ENCODE measurements around the gene FHDC1. TPM values are rescaled to one million over a fixed set of nuclear protein-coding genes. Genes with fewer than 3 reads are reported as not detected.

FHDC1 gene
- total RNA-seq, 1 experiment from 2014 or later: 18.1 TPM

DNA sequence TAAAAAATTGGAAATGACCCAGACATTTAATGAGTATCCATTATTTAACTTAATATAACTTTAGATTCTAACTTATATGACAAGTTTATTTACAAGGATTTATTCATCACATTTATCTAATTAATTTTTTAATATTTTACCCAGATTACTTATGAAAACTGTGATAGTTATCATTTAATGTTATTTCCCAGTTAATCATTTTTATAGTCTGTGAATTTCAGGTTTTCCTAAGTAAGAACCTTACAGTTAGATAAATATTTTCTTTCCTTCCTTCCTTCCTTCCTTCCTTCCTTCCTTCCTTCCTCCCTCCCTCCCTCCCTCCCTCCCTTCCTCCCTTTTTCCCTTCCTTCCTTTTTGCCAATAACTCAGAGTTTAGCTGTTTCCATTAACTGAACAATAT is 14.8 kb upstream of the FHDC1 start:
- no peak for TF ChIP-seq GRHL2 (CRISPR knock-in tag; IDR thresholded peaks at IDR 0.05; ENCODE audit: insufficient replicate concordance, severe bottlenecking)
- no peak for TF ChIP-seq EMX1 (CRISPR knock-in tag; IDR thresholded peaks at IDR 0.05)
- TF ChIP-seq, protein P1, sequence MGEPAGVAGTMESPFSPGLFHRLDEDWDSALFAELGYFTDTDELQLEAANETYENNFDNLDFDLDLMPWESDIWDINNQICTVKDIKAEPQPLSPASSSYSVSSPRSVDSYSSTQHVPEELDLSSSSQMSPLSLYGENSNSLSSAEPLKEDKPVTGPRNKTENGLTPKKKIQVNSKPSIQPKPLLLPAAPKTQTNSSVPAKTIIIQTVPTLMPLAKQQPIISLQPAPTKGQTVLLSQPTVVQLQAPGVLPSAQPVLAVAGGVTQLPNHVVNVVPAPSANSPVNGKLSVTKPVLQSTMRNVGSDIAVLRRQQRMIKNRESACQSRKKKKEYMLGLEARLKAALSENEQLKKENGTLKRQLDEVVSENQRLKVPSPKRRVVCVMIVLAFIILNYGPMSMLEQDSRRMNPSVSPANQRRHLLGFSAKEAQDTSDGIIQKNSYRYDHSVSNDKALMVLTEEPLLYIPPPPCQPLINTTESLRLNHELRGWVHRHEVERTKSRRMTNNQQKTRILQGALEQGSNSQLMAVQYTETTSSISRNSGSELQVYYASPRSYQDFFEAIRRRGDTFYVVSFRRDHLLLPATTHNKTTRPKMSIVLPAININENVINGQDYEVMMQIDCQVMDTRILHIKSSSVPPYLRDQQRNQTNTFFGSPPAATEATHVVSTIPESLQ (CRISPR knock-in tag; IDR thresholded peaks at IDR 0.05): no peak
- no peak for TF ChIP-seq ZNF396 (CRISPR knock-in tag; IDR thresholded peaks at IDR 0.05; ENCODE audit: borderline replicate concordance)
- TF ChIP-seq NR2C2 (CRISPR knock-in tag; IDR thresholded peaks at IDR 0.05): no peak
- TF ChIP-seq, protein P2, sequence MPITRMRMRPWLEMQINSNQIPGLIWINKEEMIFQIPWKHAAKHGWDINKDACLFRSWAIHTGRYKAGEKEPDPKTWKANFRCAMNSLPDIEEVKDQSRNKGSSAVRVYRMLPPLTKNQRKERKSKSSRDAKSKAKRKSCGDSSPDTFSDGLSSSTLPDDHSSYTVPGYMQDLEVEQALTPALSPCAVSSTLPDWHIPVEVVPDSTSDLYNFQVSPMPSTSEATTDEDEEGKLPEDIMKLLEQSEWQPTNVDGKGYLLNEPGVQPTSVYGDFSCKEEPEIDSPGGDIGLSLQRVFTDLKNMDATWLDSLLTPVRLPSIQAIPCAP (CRISPR knock-in tag; IDR thresholded peaks at IDR 0.05): no peak
- TF ChIP-seq, protein P3, sequence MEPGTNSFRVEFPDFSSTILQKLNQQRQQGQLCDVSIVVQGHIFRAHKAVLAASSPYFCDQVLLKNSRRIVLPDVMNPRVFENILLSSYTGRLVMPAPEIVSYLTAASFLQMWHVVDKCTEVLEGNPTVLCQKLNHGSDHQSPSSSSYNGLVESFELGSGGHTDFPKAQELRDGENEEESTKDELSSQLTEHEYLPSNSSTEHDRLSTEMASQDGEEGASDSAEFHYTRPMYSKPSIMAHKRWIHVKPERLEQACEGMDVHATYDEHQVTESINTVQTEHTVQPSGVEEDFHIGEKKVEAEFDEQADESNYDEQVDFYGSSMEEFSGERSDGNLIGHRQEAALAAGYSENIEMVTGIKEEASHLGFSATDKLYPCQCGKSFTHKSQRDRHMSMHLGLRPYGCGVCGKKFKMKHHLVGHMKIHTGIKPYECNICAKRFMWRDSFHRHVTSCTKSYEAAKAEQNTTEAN (CRISPR knock-in tag; IDR thresholded peaks at IDR 0.05): no peak
- no peak overlapping the region for H3K27ac Mint-ChIP-seq
- peaks cover 44% of the 10 kb centered on the region for H3K9me3 Mint-ChIP-seq
- ChIA-PET POLR2A (no interaction called here), CTCF (no interaction called here)
- peaks cover 48% of the 10 kb centered on the region for H3K36me3 Mint-ChIP-seq
- H3K27me3 Mint-ChIP-seq (ENCODE audit: low read depth): peaks cover 3% of the 10 kb centered on the region; the same call in 1 of the 2 replicates
- H3K4me3 Mint-ChIP-seq: no peak overlapping the region
- peaks cover 14% of the 10 kb centered on the region for H3K4me1 Mint-ChIP-seq
- DNase-seq (ENCODE audit: low spot score) (no peak), ATAC-seq (no peak)

DNA sequence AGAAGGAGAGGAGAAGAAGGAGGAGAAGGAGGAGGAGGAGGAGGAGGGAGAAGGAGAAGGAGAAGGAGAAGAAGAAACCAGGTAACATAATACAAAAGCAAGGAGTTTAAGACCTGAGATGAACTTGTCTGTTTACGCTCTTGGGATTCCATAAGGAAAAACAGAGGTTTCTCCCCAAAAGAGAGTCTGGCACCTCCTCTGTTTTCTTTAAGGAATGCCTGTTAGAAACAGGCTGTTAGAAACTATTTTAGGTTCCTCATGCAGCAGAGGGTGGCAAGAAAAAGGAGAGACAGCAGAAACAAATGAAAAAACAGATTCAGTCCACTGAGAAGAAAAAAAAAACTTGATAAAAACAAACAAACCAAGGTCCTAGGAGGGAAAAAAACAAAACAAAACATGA is 10.3 kb upstream of the FHDC1 start:
- H3K4me3 Mint-ChIP-seq: peak overlapping the region; percentile 1; the same call in 1 of the 2 replicates
- TF ChIP-seq HMGA2 (CRISPR knock-in tag; IDR thresholded peaks at IDR 0.05): no peak
- peaks cover 15% of the 10 kb centered on the region for H3K36me3 Mint-ChIP-seq
- H3K27ac Mint-ChIP-seq: peak overlapping the region; percentile 88
- peaks cover 22% of the 10 kb centered on the region for H3K27me3 Mint-ChIP-seq (ENCODE audit: low read depth)
- peaks cover 14% of the 10 kb centered on the region for H3K9me3 Mint-ChIP-seq
- ATAC-seq: no peak
- no peak for DNase-seq (ENCODE audit: low spot score)
- H3K4me1 Mint-ChIP-seq: peaks cover 59% of the 10 kb centered on the region
- ChIA-PET POLR2A (no interaction called here), CTCF (no interaction called here)

DNA sequence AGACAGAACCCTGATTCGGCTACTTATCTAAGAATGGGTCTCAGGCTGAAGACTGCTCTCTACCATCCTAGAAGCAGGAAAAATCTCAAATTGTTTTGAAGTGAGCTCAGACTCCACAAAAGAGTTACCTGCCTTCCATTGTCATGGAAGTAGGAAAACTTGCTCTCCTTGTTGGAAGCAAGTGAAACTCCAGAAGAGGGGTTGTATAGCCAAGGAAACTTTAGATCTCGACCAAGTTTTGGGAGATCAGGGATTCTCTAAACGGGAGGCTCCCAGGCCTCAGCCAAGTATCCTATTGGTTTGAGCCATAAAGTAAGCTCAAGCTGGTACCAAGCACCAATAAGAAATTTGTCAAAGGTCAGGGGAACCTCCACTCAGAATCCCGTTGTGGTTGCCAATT is 9.2 kb upstream of the FHDC1 start:
- Mint-ChIP-seq H3K4me3 (no peak overlapping the region), H3K27ac (0 out of 2 replicates have a peak overlapping the region, but pooled peaks have one; percentile 79), H3K36me3 (peaks cover 8% of the 10 kb centered on the region), H3K4me1 (peaks cover 66% of the 10 kb centered on the region), H3K27me3 (ENCODE audit: low read depth) (peaks cover 19% of the 10 kb centered on the region), H3K9me3 (peaks cover 6% of the 10 kb centered on the region)
- TF ChIP-seq ZNF671 (CRISPR knock-in tag; IDR thresholded peaks at IDR 0.05) (no peak), MYBL2 (CRISPR knock-in tag; IDR thresholded peaks at IDR 0.05) (no peak), NFE2L1 (CRISPR knock-in tag; IDR thresholded peaks at IDR 0.05) (no peak), SMAD3 (CRISPR knock-in tag; IDR thresholded peaks at IDR 0.05; ENCODE audit: borderline replicate concordance) (no peak), GABPB1 (CRISPR knock-in tag; IDR thresholded peaks at IDR 0.05) (no peak), ZNF423 (CRISPR knock-in tag; IDR thresholded peaks at IDR 0.05) (no peak), MXD4 (CRISPR knock-in tag; IDR thresholded peaks at IDR 0.05; ENCODE audit: borderline replicate concordance) (no peak), TEAD1 (CRISPR knock-in tag; IDR thresholded peaks at IDR 0.05) (no peak), ZNF232 (CRISPR knock-in tag; IDR thresholded peaks at IDR 0.05) (no peak), ZBTB21 (CRISPR knock-in tag; IDR thresholded peaks at IDR 0.05; ENCODE audit: borderline replicate concordance) (no peak), RORB (CRISPR knock-in tag; IDR thresholded peaks at IDR 0.05) (no peak), KAT7 (CRISPR knock-in tag; IDR thresholded peaks at IDR 0.05; ENCODE audit: borderline replicate concordance) (no peak)
- TF ChIP-seq, protein P4, sequence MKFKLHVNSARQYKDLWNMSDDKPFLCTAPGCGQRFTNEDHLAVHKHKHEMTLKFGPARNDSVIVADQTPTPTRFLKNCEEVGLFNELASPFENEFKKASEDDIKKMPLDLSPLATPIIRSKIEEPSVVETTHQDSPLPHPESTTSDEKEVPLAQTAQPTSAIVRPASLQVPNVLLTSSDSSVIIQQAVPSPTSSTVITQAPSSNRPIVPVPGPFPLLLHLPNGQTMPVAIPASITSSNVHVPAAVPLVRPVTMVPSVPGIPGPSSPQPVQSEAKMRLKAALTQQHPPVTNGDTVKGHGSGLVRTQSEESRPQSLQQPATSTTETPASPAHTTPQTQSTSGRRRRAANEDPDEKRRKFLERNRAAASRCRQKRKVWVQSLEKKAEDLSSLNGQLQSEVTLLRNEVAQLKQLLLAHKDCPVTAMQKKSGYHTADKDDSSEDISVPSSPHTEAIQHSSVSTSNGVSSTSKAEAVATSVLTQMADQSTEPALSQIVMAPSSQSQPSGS (CRISPR knock-in tag; IDR thresholded peaks at IDR 0.05; ENCODE audit: borderline replicate concordance, low read depth): no peak
- TF ChIP-seq, protein P5, sequence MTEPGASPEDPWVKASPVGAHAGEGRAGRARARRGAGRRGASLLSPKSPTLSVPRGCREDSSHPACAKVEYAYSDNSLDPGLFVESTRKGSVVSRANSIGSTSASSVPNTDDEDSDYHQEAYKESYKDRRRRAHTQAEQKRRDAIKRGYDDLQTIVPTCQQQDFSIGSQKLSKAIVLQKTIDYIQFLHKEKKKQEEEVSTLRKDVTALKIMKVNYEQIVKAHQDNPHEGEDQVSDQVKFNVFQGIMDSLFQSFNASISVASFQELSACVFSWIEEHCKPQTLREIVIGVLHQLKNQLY (CRISPR knock-in tag; IDR thresholded peaks at IDR 0.05): no peak
- TF ChIP-seq, protein P6, sequence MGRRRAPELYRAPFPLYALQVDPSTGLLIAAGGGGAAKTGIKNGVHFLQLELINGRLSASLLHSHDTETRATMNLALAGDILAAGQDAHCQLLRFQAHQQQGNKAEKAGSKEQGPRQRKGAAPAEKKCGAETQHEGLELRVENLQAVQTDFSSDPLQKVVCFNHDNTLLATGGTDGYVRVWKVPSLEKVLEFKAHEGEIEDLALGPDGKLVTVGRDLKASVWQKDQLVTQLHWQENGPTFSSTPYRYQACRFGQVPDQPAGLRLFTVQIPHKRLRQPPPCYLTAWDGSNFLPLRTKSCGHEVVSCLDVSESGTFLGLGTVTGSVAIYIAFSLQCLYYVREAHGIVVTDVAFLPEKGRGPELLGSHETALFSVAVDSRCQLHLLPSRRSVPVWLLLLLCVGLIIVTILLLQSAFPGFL (CRISPR knock-in tag; IDR thresholded peaks at IDR 0.05; ENCODE audit: borderline replicate concordance): no peak
- ATAC-seq: peak; percentile 82
- ChIA-PET CTCF (interaction anchor here (1.9 kb wide), 1 partner anchor 9 kb away, joined by 10 read pairs; the partner anchor contains the start of gene FHDC1), POLR2A (interaction anchor here (1.1 kb wide), 1 partner anchor 9 kb away, joined by 4 read pairs; the partner anchor contains the start of gene FHDC1)
- no peak for DNase-seq (ENCODE audit: low spot score)

Measured in WTC11 (cell line).